ENCODE measurements around the gene ETS2.
"Not testable (repeated sequence)": the region's sequence is repeated elsewhere in the genome, so short reads cannot be mapped to it uniquely, and the experiment has no call there.

The ETS2 gene

DNA sequence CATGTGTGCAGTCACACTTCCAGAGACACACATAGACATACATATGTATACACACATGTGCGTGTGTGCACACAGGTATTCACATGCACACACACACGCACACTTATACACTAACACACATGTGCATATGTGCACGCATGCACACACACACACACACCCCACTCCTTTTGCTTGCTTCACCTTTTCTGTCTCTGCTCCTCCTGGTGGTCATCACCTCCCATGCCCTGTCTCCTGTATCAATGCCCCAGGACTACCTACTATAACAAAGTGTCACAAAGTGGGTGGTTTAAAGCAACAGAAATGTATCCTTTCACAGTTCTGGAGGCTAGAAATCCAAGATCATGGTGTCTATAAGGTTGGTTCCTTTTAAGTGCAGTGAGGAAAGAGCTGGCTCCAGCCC is 27.4 kb downstream of the ETS2 start:
- H3K36me3 Mint-ChIP-seq (ENCODE audit: insufficient read depth): no peaks in the 10 kb centered on the region
- H3K27ac Mint-ChIP-seq: no peak overlapping the region

GRCh38 chr21:38834725-38835124 is 29.0 kb downstream of the ETS2 start:
- Mint-ChIP-seq H3K4me1 (ENCODE audit: low read depth in 2 of 2) (peaks cover 12 to 16% of the 10 kb centered on the region in 2 donors), H3K27ac (no peak overlapping the region), H3K4me3 (no peak overlapping the region), H3K27me3 (peaks cover 16 to 39% of the 10 kb centered on the region in 2 donors), H3K36me3 (ENCODE audit: insufficient read depth) (no peaks in the 10 kb centered on the region), H3K9me3 (no peaks in the 10 kb centered on the region)
- DNase-seq (no peak), ATAC-seq (replicated peaks) (no peak)

More for the DNA sequence above, 27.4 kb downstream of the ETS2 start:
- Mint-ChIP-seq H3K4me3 (no peak overlapping the region), H3K27me3 (peaks cover 16 to 30% of the 10 kb centered on the region in 2 donors), H3K9me3 (no peaks in the 10 kb centered on the region), H3K4me1 (ENCODE audit: low read depth in 2 of 2) (peaks cover 12 to 16% of the 10 kb centered on the region in 2 donors)
- ATAC-seq (replicated peaks): no peak
- no peak for DNase-seq

DNA sequence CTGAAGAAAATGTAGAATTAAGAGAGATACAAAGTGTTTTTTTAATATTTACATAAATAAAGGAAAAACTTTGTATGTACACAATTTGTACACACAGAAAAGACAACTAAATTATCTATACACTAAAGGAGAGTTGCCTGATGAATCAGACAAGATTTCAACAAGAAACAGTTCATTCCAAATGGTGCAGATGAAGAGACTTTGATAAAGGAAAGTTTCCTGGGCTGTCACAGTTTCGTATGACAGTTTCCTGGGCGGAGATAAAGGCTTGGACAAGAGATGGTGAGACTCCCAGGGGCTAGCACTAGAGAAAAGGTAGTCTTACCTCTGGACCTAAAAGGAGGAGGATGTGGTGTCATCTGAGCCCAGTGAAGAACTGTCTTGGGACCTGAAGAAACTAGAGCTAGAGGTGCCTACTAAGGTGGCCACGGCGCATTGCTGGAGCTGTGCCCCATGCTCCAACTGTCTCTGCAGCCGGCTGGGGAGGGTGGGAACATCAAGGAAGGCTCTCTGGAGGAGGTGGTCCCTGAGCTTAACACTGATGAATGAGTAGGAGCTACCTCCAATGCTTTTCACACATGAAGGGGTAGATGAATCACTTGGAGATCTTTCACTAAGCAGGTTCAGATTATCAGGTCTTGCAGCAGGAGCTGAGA is 32.2 kb downstream of the ETS2 start:
- Mint-ChIP-seq H3K4me3 (no peak overlapping the region), H3K27me3 (peaks cover 16 to 47% of the 10 kb centered on the region in 2 donors), H3K4me1 (ENCODE audit: low read depth in 2 of 2) (no peaks in the 10 kb centered on the region), H3K36me3 (ENCODE audit: insufficient read depth) (peaks cover 2% of the 10 kb centered on the region), H3K9me3 (no peaks in the 10 kb centered on the region), H3K27ac (no peak overlapping the region)
- DNase-seq: no peak
- no peak for ATAC-seq (replicated peaks)

GRCh38 chr21:38838598-38839327 is 33.0 kb downstream of the ETS2 start:
- DNase-seq: no peak
- Mint-ChIP-seq H3K27me3 (peaks cover 15 to 39% of the 10 kb centered on the region in 2 donors), H3K27ac (no peak overlapping the region), H3K4me1 (ENCODE audit: low read depth in 2 of 2) (no peaks in the 10 kb centered on the region), H3K9me3 (no peaks in the 10 kb centered on the region), H3K4me3 (no peak overlapping the region), H3K36me3 (ENCODE audit: insufficient read depth) (peaks cover 2% of the 10 kb centered on the region)
- no peak for ATAC-seq (replicated peaks)

DNA sequence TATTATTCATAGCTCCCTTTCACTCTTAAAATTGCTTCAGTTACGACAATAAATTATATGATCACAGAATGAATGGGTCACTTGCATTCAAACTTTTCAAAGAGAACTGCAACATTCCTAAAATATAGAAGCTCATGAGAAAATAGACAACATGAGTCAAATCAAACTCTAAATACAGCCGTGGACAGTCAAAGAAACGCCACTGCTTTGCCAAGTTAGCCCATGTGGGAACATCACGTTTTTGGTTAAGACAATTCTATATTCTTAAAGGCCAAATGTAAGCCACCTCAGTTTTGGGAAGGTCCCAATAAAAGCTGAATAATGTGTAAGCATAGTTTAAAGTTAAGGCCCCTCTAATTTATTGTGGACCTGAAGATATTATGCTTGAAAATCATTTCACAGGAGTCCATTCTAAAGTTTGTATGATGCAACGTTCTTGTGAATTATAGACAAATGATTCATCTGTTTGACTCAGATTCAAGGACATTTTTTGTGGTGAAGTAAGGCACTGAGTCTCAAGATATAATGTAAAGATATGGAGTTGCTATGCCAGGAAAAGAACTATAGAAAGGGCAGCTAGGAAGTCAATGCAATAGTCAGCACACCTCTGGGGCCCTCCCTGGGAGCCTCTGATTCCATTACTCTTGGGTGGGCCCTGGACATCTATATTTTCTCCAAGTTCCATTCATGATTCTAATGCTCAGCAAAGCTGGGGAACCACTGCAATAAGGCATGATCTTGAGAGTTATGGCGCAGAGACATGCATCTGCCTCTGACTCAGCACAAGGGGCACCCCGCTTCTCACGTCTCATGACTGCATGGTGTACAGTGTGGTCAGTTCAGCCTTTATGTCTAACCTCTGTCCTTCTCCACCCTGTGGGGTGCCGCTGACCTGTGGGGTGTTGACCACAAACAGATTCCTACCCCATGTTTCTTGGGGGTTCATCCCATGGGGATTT is 33.9 kb downstream of the ETS2 start:
- Mint-ChIP-seq H3K27ac (no peak overlapping the region), H3K4me3 (no peak overlapping the region), H3K9me3 (no peaks in the 10 kb centered on the region), H3K36me3 (ENCODE audit: insufficient read depth) (peaks cover 2% of the 10 kb centered on the region), H3K27me3 (peaks cover 15 to 31% of the 10 kb centered on the region in 2 donors), H3K4me1 (ENCODE audit: low read depth in 2 of 2) (no peaks in the 10 kb centered on the region)
- no peak for DNase-seq
- ATAC-seq (replicated peaks): no peak

DNA sequence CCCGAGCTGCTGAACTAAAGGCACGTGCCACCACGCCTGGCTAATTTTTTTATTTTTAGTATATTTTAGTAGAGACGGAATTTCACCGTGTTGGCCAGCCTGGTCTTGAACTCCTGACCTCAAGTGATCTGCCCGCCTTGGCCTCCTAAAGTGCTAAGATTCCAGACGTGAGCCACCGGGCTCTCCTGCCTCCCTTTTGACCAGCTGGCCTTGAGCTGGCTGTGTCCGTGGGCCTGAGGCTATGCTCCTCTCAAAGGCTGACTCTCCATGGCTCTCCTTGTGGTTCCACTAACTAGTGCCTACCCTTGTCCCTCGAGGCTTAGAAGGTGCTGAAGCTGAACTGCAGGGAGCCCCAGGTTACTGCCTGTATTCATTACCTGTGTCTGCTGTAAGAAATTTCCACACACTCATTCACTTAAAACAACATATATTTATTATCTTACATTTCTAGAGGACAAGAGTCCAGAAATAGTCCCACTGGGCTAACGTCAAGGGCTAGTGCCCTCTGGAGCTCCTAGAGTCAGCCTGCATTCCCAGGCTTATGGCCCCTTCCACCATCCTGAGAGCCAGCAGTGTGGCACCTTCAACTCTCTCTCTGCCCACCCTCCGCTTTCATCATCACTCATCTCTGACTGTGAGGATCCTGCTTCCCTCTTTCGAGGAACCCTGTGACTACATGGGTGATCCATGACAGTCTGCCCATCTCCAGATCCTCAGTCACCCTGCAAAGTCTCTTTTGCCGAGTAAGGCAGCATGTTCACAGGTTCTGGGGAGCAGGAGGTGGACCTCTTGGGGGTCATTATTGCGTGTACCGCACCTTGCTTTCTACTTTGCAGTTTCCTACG is 34.9 kb downstream of the ETS2 start:
- DNase-seq (no peak), ATAC-seq (replicated peaks) (no peak)
- Mint-ChIP-seq H3K27ac (peak overlapping the region in 1 of 2 donors; percentile 42), H3K36me3 (ENCODE audit: insufficient read depth) (peaks cover 2% of the 10 kb centered on the region), H3K27me3 (peaks cover 5 to 21% of the 10 kb centered on the region in 2 donors), H3K4me3 (no peak overlapping the region), H3K9me3 (no peaks in the 10 kb centered on the region), H3K4me1 (ENCODE audit: low read depth in 2 of 2) (no peaks in the 10 kb centered on the region)

DNA sequence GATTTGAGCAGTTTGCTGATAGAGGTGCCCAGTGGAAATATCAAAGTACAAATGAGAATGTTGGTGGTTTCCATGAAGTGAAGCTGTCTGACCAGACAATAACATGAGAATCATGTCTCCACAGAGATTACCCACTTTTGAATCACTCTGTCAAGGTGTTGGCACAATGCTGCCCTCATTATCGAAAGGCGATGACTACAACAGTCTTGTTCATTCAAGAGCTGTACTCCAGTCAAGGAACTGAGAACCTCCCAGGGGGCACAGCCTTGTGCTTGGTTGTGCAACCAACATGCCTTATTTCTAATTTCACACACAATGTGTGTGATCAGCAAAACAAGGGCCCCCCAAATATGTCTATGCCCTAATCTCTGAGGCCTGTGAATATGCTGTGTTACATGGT is 35.7 kb downstream of the ETS2 start:
- no peaks in the 10 kb centered on the region for H3K9me3 Mint-ChIP-seq

GRCh38 chr21:38842079-38842478 is 36.4 kb downstream of the ETS2 start:
- no peak overlapping the region for H3K4me3 Mint-ChIP-seq
- DNase-seq: no peak
- H3K27me3 Mint-ChIP-seq: peaks cover 5 to 19% of the 10 kb centered on the region in 2 donors
- H3K9me3 Mint-ChIP-seq: no peaks in the 10 kb centered on the region
- H3K27ac Mint-ChIP-seq: no peak overlapping the region
- no peak for ATAC-seq (replicated peaks)
- peaks cover 2% of the 10 kb centered on the region for H3K36me3 Mint-ChIP-seq (ENCODE audit: insufficient read depth)
- H3K4me1 Mint-ChIP-seq (ENCODE audit: low read depth in 2 of 2): no peaks in the 10 kb centered on the region

More for the DNA sequence above, 35.7 kb downstream of the ETS2 start:
- DNase-seq: no peak
- no peak for ATAC-seq (replicated peaks)
- peaks cover 2% of the 10 kb centered on the region for H3K36me3 Mint-ChIP-seq (ENCODE audit: insufficient read depth)
- peaks cover 5 to 19% of the 10 kb centered on the region in 2 donors for H3K27me3 Mint-ChIP-seq
- no peak overlapping the region for H3K4me3 Mint-ChIP-seq
- no peak overlapping the region for H3K27ac Mint-ChIP-seq
- H3K4me1 Mint-ChIP-seq (ENCODE audit: low read depth in 2 of 2): no peaks in the 10 kb centered on the region

GRCh38 chr21:38843379-38843778 is 37.6 kb downstream of the ETS2 start:
- H3K4me1 Mint-ChIP-seq (ENCODE audit: low read depth in 2 of 2): no peaks in the 10 kb centered on the region
- DNase-seq: no peak
- peaks cover 5 to 19% of the 10 kb centered on the region in 2 donors for H3K27me3 Mint-ChIP-seq
- H3K9me3 Mint-ChIP-seq: no peaks in the 10 kb centered on the region
- H3K36me3 Mint-ChIP-seq (ENCODE audit: insufficient read depth): peaks cover 2% of the 10 kb centered on the region
- no peak overlapping the region for H3K27ac Mint-ChIP-seq
- H3K4me3 Mint-ChIP-seq: no peak overlapping the region
- no peak for ATAC-seq (replicated peaks)

- no peak overlapping the region for H3K4me3 Mint-ChIP-seq
- H3K27me3 Mint-ChIP-seq: peaks cover 5 to 18% of the 10 kb centered on the region in 2 donors
- no peaks in the 10 kb centered on the region for H3K4me1 Mint-ChIP-seq (ENCODE audit: low read depth in 2 of 2)
- no peaks in the 10 kb centered on the region for H3K9me3 Mint-ChIP-seq
- ATAC-seq (replicated peaks) (no peak), DNase-seq (no peak)
- peaks cover 2% of the 10 kb centered on the region for H3K36me3 Mint-ChIP-seq (ENCODE audit: insufficient read depth)
- no peak overlapping the region for H3K27ac Mint-ChIP-seq
Observed at GRCh38 chr21:38843806-38844503, 38.2 kb downstream of the ETS2 start.

DNA sequence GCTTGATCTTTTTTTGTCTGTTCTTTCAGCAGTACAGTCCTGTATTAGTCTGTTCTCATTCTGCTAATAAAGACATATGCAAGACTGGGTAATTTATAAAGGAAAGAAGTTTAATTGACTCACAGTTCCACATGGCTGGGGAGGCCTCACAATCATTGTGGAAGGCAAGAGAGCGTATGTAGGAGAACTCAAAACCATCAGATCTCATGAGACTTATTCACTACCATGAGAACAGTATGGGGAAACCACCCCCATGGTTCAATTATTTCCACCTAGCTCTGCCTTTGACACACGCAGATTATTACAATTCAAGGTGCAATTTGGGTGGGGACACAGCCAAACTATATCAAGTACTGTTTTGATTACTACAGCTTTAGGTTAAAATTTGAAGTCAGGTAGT is 39.6 kb downstream of the ETS2 start:
- H3K4me1 Mint-ChIP-seq (ENCODE audit: low read depth in 2 of 2); H3K9me3 Mint-ChIP-seq; ATAC-seq (replicated peaks); H3K27ac Mint-ChIP-seq; H3K36me3 Mint-ChIP-seq (ENCODE audit: insufficient read depth); H3K4me3 Mint-ChIP-seq; DNase-seq: not testable (repeated sequence)
- peaks cover 13 to 19% of the 10 kb centered on the region in 2 donors for H3K27me3 Mint-ChIP-seq

- no peak overlapping the region for H3K27ac Mint-ChIP-seq
- peaks cover 16 to 23% of the 10 kb centered on the region in 2 donors for H3K27me3 Mint-ChIP-seq
- no peak for ATAC-seq (replicated peaks)
- H3K4me1 Mint-ChIP-seq (ENCODE audit: low read depth in 2 of 2): no peaks in the 10 kb centered on the region
- no peak overlapping the region for H3K4me3 Mint-ChIP-seq
- no peaks in the 10 kb centered on the region for H3K36me3 Mint-ChIP-seq (ENCODE audit: insufficient read depth)
- H3K9me3 Mint-ChIP-seq: no peaks in the 10 kb centered on the region
- DNase-seq: no peak
Observed at GRCh38 chr21:38847556-38847955, 41.8 kb downstream of the ETS2 start.

All from effector memory CD8-positive, alpha-beta T cell (primary cell).